GM18526 (cell line): ENCODE results near the gene PCDH18.

Experiments
- POLR2A ChIP-seq: IDR thresholded peaks from 3 replicates; pipeline ENCODE4 v1.6.1; 2011; ENCODE audit not compliant: insufficient read length; ENCODE audit errors: extremely low read depth

PCDH18 gene

GRCh38 chr4:137531986-137532868 lies at the start of gene PCDH18:
Gene PCDH18, minus strand, starts transcription at chr4:137532494. Its CDS starts 406 bp downstream, at chr4:137532088.
- TF ChIP-seq POLR2A: no peak

- TF ChIP-seq POLR2A: no peak
These were observed 44.2 kb upstream of the PCDH18 start for GRCh38 chr4:137576446-137576845.

- TF ChIP-seq POLR2A: no peak
These were observed 40.4 kb upstream of the PCDH18 start for GRCh38 chr4:137572647-137573046.

GRCh38 chr4:137572163-137572562 lies 39.9 kb upstream of the PCDH18 start:
- no peak for TF ChIP-seq POLR2A

GRCh38 chr4:137559801-137560200 lies 27.5 kb upstream of the PCDH18 start:
- no peak for TF ChIP-seq POLR2A

- TF ChIP-seq POLR2A: no peak
These were observed 26.7 kb upstream of the PCDH18 start for GRCh38 chr4:137558951-137559350.

- no peak for TF ChIP-seq POLR2A
These were observed 13.2 kb upstream of the PCDH18 start for GRCh38 chr4:137545461-137545861.

GRCh38 chr4:137543648-137544047 lies 11.4 kb upstream of the PCDH18 start:
- TF ChIP-seq POLR2A: no peak

GRCh38 chr4:137543198-137543597 lies 10.9 kb upstream of the PCDH18 start:
- no peak for TF ChIP-seq POLR2A

- no peak for TF ChIP-seq POLR2A
These were observed 9.8 kb upstream of the PCDH18 start for GRCh38 chr4:137541876-137542646.

- no peak for TF ChIP-seq POLR2A
These were observed 8.9 kb upstream of the PCDH18 start for GRCh38 chr4:137541181-137541580.

GRCh38 chr4:137540356-137540755 lies 8.1 kb upstream of the PCDH18 start:
- TF ChIP-seq POLR2A: no peak

GRCh38 chr4:137538526-137538925 lies 6.2 kb upstream of the PCDH18 start:
- TF ChIP-seq POLR2A: no peak

- no peak for TF ChIP-seq POLR2A
These were observed 4.7 kb upstream of the PCDH18 start for GRCh38 chr4:137536789-137537561.

GRCh38 chr4:137535718-137536117 lies 3.4 kb upstream of the PCDH18 start:
- no peak for TF ChIP-seq POLR2A
